Stimulated activated CD8-positive, alpha-beta memory T cell treated with anti-CD3 and anti-CD28 coated beads, Interleukin-7, amount 100 ng/mL, for 1 hour (primary cell): ENCODE measurements around the gene RNF25.

Experiments
- DNase-seq, 2 donors: peaks; one replicate each; pipeline ENCODE4 v3.0.0-alpha.2; 2020; ENCODE audit warnings: low read depth in 2 of 2

Gene RNF25

DNA sequence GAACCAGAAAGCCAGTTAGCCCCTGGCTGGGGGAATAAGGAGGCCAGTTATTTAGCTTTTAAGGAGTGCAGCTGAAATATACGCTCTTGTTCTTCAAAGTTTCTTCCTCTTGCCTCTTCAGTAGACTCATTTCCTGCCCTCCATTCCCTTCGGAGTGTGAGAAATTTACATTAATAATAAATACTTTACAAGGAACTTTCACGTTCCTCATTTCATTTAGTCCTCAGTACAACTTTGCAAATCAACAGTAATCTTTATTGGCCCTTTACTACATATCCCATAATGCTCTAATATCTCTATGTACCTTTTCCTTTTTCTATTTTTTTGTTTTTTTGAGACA, 48.5 kb downstream of the RNF25 start:
- no peak for DNase-seq

DNA sequence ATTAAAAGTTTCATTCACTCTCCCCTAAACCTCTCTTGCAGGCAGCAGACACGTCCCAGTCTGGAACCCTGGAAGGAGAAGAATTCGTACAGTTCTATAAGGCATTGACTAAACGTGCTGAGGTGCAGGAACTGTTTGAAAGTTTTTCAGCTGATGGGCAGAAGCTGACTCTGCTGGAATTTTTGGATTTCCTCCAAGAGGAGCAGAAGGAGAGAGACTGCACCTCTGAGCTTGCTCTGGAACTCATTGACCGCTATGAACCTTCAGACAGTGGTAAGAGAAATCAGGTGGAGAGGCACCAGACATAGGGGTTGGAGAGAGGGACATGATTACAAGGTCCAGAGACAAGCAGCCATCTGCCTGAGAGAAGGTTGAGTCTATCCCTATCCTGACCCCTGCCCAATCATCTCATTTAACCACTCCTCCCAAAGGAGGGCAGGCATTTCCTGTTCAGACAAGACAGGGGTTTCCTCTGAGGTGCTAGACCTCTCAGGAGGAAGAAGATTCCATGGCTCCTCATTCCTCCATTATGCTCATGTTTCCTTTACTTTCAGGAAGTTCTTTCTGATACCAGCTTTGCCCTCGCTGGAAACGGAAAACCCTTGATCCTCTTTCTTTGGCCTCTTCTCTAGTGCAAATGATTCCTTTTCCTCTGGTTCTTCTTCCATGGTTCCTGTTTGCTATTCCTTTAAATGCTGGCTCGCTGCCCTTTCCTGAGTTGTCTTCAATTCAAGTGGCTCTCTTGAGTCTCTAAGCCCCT, 49.0 kb downstream of the RNF25 start:
- DNase-seq = no peak

DNA sequence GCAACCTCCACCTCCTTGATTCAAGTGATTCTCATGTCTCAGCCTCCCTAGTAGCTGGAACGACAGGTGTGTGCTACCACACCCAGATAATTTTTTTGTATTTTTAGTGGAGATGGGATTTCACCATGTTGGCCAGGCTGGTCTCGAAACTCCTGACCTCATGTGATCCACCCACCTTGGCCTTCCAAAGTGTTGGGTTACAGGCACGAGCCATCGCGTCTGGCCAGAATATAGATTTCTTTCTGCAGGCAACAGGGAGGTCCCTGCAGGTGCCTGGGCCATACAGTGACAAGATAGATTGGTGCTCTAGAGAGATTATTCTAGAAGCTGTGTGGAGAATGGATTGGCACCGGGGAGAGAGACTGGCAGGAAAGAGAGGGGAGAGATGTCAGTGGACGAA, 50.8 kb downstream of the RNF25 start:
- no peak for DNase-seq

DNA sequence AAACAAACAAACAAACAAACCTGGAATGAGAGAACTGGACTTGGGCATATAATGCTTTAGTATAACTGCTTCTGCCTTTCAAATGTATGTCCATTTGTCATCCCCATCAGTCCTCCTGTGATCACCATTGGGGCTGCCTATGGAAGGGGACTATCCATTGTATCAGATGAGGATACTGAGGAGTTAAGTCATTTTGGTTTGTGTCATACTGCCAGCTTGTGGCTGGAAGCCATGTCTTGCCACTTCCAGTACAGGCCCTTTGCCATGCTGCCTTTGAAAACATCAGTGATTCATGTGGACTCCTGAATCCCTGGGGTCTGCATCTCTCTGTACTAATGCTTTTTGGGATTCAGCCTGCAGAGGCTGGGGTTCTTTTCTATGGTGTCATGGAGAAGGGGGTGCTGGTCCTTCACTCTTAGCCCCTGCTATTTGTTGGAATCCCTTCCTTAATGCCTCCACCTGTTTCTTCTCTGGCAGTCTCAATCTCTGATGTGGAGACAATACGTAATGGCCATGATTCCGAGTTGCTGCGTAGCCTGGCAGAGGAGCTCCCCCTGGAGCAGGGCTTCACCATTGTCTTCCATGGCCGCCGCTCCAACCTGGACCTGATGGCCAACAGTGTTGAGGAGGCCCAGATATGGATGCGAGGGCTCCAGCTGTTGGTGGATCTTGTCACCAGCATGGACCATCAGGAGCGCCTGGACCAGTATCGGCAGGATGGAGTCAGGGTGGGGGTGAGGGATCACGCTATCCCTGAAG, 53.5 kb downstream of the RNF25 start:
- DNase-seq = no peak

DNA sequence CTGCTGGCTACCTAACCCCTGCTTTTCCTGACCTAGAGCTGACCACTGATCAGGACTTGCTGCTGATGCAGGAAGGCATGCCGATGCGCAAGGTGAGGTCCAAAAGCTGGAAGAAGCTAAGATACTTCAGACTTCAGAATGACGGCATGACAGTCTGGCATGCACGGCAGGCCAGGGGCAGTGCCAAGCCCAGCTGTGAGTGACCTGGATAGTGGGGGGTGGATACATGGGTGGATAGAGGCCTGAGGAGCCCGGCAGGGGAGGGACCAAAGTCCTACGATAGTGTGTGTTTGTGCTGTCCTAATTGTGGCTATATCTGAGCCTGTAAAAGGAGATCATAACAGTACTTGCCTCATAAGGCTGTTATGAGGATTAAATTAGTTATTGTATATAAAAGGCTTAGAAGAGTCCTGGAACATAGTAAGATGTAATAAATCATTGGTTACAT, 55.9 kb downstream of the RNF25 start:
- no peak for DNase-seq
